Glomerular endothelial cell (primary cell): ENCODE results near the gene ZFP30. TPM values are rescaled to one million over a fixed set of nuclear protein-coding genes. Genes with fewer than 3 reads are reported as not detected.

ENCODE experiments used
- DNase-seq: peaks from one replicate; pipeline ENCODE4 v3.0.0-alpha.2; 2011; ENCODE audit warnings: low read depth, low spot score; ENCODE audit errors: extremely low read depth
- total RNA-seq: library from RNA; depleted of rRNA; stranded (reverse); fragments of >200 nt; gene quantifications from 2 replicates; pipeline ENCODE4 v1.2.3, GENCODE V29; 2015

Gene ZFP30
- total RNA-seq, 1 donor from 2014 or later, result 6.8 TPM

DNA sequence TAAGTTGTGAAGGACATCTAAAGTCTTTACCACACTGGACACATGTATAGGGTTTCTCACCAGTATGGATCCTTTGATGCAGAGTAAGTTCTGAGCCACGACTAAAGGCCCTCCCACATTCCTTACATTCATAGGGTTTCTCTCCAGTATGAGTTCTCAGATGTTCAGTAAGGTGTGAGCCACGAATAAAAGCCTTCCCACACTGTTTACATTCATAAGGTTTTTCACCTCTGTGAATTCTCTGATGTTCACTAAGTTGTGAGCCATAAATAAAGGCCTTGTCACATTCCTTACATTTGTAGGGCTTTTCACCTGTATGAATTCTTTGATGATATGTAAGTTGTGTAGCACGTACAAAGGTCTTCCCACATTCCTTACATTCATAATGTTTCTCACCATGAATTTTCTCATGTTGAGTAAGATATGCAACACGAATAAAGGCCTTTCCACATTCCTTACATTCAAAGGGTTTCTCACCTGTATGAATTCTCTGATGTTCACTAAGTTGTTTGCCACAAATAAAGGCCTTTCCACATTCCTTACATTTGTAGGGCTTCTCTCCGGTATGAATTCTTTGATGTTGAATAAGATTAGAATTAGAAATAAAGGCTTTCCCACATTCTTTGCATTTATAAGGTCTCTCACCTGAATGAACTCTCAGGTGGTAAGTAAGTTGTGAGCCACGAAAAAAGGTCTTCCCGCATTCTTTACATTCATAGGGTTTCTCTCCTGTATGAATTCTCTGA, 90.5 kb downstream of the ZFP30 start:
- no peak for DNase-seq

Other genes starting within 250 kb of the ZFP30 start
- gene ZNF569, start 188.0 kb downstream of the ZFP30 start, total RNA-seq, result 5.2 and 5.7 TPM in 2 replicates
- 8.6 and 9.2 TPM in 2 replicates for gene ZNF570, start 186.1 kb downstream of the ZFP30 start, total RNA-seq
- gene ZNF793, start 148.5 kb downstream of the ZFP30 start, total RNA-seq, result 1.1 and 4.2 TPM in 2 replicates
- gene ZNF571, start 60.7 kb downstream of the ZFP30 start, total RNA-seq, result 1.5 and 2.0 TPM in 2 replicates
- gene ZNF540, start 60.6 kb downstream of the ZFP30 start, total RNA-seq, result 0.18 and 0.34 TPM in 2 replicates
- 2.0 and 2.3 TPM in 2 replicates for gene ZNF607, start 64.3 kb upstream of the ZFP30 start, total RNA-seq
- 3.4 and 8.0 TPM in 2 replicates for gene ZNF573, start 124.1 kb upstream of the ZFP30 start, total RNA-seq